ENCODE data around the gene BSG. TPM values are rescaled to one million over a fixed set of nuclear protein-coding genes. Genes with fewer than 3 reads are reported as not detected.

Gene BSG
- total and polyA plus RNA-seq, 9 of the 15 experiments (the other 6 are each of a cell fraction or from before 2014, with no cell fraction given) = 4.6 to 495 (median 187) TPM

Other genes starting within 250 kb of the BSG start
Only the 7 nearest of the 17 such genes appear.
- gene MADCAM1, start 76.1 kb upstream of the BSG start, total RNA-seq (2014; rRNA removed) = 0.09 and 0.20 TPM in 2 replicates
- not detected in 2 replicates for gene MADCAM1, start 76.1 kb upstream of the BSG start, total RNA-seq (2014; rRNA removed; fragmentation: Illumina TruSeq; extraction: Trizol)
- gene MADCAM1, start 76.1 kb upstream of the BSG start, total RNA-seq (2015; rRNA removed; fragmentation: Illumina TruSeq; extraction: Trizol) = not detected in 2 replicates
- 0.09 TPM in 1 of 2 replicates, not detected in the other for gene MADCAM1, start 76.1 kb upstream of the BSG start, total RNA-seq (2021)
- 0.05 TPM in 1 of 2 replicates, not detected in the other for gene MADCAM1, start 76.1 kb upstream of the BSG start, polyA plus RNA-seq (2011; rRNA removed)
- not detected in 2 replicates for gene MADCAM1, start 76.1 kb upstream of the BSG start, polyA plus RNA-seq (2014; fragmentation: Illumina TruSeq; extraction: Trizol)
- gene MADCAM1, start 76.1 kb upstream of the BSG start, polyA plus RNA-seq (2014; fragmentation: Nextera tagmentation; extraction: Ambion mirVana) = not detected
- gene MADCAM1, start 76.1 kb upstream of the BSG start, polyA plus RNA-seq (2014; rRNA removed) = 0.12 and 0.36 TPM in 2 replicates
- 22.6 and 31.6 TPM in 2 replicates for gene TPGS1, start 65.1 kb upstream of the BSG start, total RNA-seq (2014; rRNA removed)
- gene TPGS1, start 65.1 kb upstream of the BSG start, total RNA-seq (2014; rRNA removed; fragmentation: Illumina TruSeq; extraction: Trizol) = 0.32 and 0.47 TPM in 2 replicates
- gene TPGS1, start 65.1 kb upstream of the BSG start, total RNA-seq (2015; rRNA removed; fragmentation: Illumina TruSeq; extraction: Trizol) = 1.2 and 2.3 TPM in 2 replicates
- 13.0 and 15.5 TPM in 2 replicates for gene TPGS1, start 65.1 kb upstream of the BSG start, total RNA-seq (2021)
- 0.93 and 1.2 TPM in 2 replicates for gene TPGS1, start 65.1 kb upstream of the BSG start, polyA plus RNA-seq (2011; rRNA removed)
- gene TPGS1, start 65.1 kb upstream of the BSG start, polyA plus RNA-seq (2014; fragmentation: Illumina TruSeq; extraction: Trizol) = 0.30 and 0.33 TPM in 2 replicates
- gene TPGS1, start 65.1 kb upstream of the BSG start, polyA plus RNA-seq (2014; fragmentation: Nextera tagmentation; extraction: Ambion mirVana) = not detected
- gene TPGS1, start 65.1 kb upstream of the BSG start, polyA plus RNA-seq (2014; rRNA removed) = 12.2 and 15.0 TPM in 2 replicates
- gene CDC34, start 40.8 kb upstream of the BSG start, total RNA-seq (2014; rRNA removed) = 203 and 207 TPM in 2 replicates
- gene CDC34, start 40.8 kb upstream of the BSG start, total RNA-seq (2014; rRNA removed; fragmentation: Illumina TruSeq; extraction: Trizol) = 33.0 and 36.2 TPM in 2 replicates
- 65.5 and 75.7 TPM in 2 replicates for gene CDC34, start 40.8 kb upstream of the BSG start, total RNA-seq (2015; rRNA removed; fragmentation: Illumina TruSeq; extraction: Trizol)
- gene CDC34, start 40.8 kb upstream of the BSG start, total RNA-seq (2021) = 125 and 130 TPM in 2 replicates
- 82.7 and 103 TPM in 2 replicates for gene CDC34, start 40.8 kb upstream of the BSG start, polyA plus RNA-seq (2011; rRNA removed)
- 55.7 and 88.4 TPM in 2 replicates for gene CDC34, start 40.8 kb upstream of the BSG start, polyA plus RNA-seq (2014; fragmentation: Illumina TruSeq; extraction: Trizol)
- gene CDC34, start 40.8 kb upstream of the BSG start, polyA plus RNA-seq (2014; fragmentation: Nextera tagmentation; extraction: Ambion mirVana) = 1 to 10 TPM in 1 of 2 experiments, under 1 TPM in 1; 0.80 to 1.0 TPM
- 125 and 142 TPM in 2 replicates for gene CDC34, start 40.8 kb upstream of the BSG start, polyA plus RNA-seq (2014; rRNA removed)
- 2.3 and 2.6 TPM in 2 replicates for gene GZMM, start 28.5 kb upstream of the BSG start, total RNA-seq (2014; rRNA removed)
- not detected in 2 replicates for gene GZMM, start 28.5 kb upstream of the BSG start, total RNA-seq (2014; rRNA removed; fragmentation: Illumina TruSeq; extraction: Trizol)
- gene GZMM, start 28.5 kb upstream of the BSG start, total RNA-seq (2015; rRNA removed; fragmentation: Illumina TruSeq; extraction: Trizol) = 0.62 and 1.1 TPM in 2 replicates
- 0.72 and 1.8 TPM in 2 replicates for gene GZMM, start 28.5 kb upstream of the BSG start, total RNA-seq (2021)
- 0.70 and 0.97 TPM in 2 replicates for gene GZMM, start 28.5 kb upstream of the BSG start, polyA plus RNA-seq (2011; rRNA removed)
- 0.61 TPM in 1 of 2 replicates, not detected in the other for gene GZMM, start 28.5 kb upstream of the BSG start, polyA plus RNA-seq (2014; fragmentation: Illumina TruSeq; extraction: Trizol)
- gene GZMM, start 28.5 kb upstream of the BSG start, polyA plus RNA-seq (2014; fragmentation: Nextera tagmentation; extraction: Ambion mirVana) = under 1 TPM; 0.08 to 0.27 TPM
- gene GZMM, start 28.5 kb upstream of the BSG start, polyA plus RNA-seq (2014; rRNA removed) = 1.8 and 2.2 TPM in 2 replicates
- 0.82 and 1.3 TPM in 2 replicates for gene HCN2, start 17.3 kb downstream of the BSG start, total RNA-seq (2014; rRNA removed)
- gene HCN2, start 17.3 kb downstream of the BSG start, total RNA-seq (2014; rRNA removed; fragmentation: Illumina TruSeq; extraction: Trizol) = 0.29 and 0.40 TPM in 2 replicates
- 0.29 and 0.30 TPM in 2 replicates for gene HCN2, start 17.3 kb downstream of the BSG start, total RNA-seq (2015; rRNA removed; fragmentation: Illumina TruSeq; extraction: Trizol)
- gene HCN2, start 17.3 kb downstream of the BSG start, total RNA-seq (2021) = 3.9 and 4.2 TPM in 2 replicates
- gene HCN2, start 17.3 kb downstream of the BSG start, polyA plus RNA-seq (2011; rRNA removed) = 0.64 and 0.76 TPM in 2 replicates
- gene HCN2, start 17.3 kb downstream of the BSG start, polyA plus RNA-seq (2014; fragmentation: Illumina TruSeq; extraction: Trizol) = 0.91 and 1.9 TPM in 2 replicates
- gene HCN2, start 17.3 kb downstream of the BSG start, polyA plus RNA-seq (2014; fragmentation: Nextera tagmentation; extraction: Ambion mirVana) = not detected
- 0.86 and 1.2 TPM in 2 replicates for gene HCN2, start 17.3 kb downstream of the BSG start, polyA plus RNA-seq (2014; rRNA removed)
- gene POLRMT, start 60.9 kb downstream of the BSG start, total RNA-seq (2014; rRNA removed) = 82.8 and 96.5 TPM in 2 replicates
- gene POLRMT, start 60.9 kb downstream of the BSG start, total RNA-seq (2014; rRNA removed; fragmentation: Illumina TruSeq; extraction: Trizol) = 33.4 and 49.3 TPM in 2 replicates
- 61.9 and 68.0 TPM in 2 replicates for gene POLRMT, start 60.9 kb downstream of the BSG start, total RNA-seq (2015; rRNA removed; fragmentation: Illumina TruSeq; extraction: Trizol)
- gene POLRMT, start 60.9 kb downstream of the BSG start, total RNA-seq (2021) = 134 and 144 TPM in 2 replicates
- gene POLRMT, start 60.9 kb downstream of the BSG start, polyA plus RNA-seq (2011; rRNA removed) = 60.8 and 111 TPM in 2 replicates
- 71.8 and 99.5 TPM in 2 replicates for gene POLRMT, start 60.9 kb downstream of the BSG start, polyA plus RNA-seq (2014; fragmentation: Illumina TruSeq; extraction: Trizol)
- 10 to 100 TPM; 30.3 to 34.0 TPM for gene POLRMT, start 60.9 kb downstream of the BSG start, polyA plus RNA-seq (2014; fragmentation: Nextera tagmentation; extraction: Ambion mirVana)
- 67.5 and 88.4 TPM in 2 replicates for gene POLRMT, start 60.9 kb downstream of the BSG start, polyA plus RNA-seq (2014; rRNA removed)
- 0.49 and 1.7 TPM in 2 replicates for gene FGF22, start 67.3 kb downstream of the BSG start, total RNA-seq (2014; rRNA removed)
- gene FGF22, start 67.3 kb downstream of the BSG start, total RNA-seq (2014; rRNA removed; fragmentation: Illumina TruSeq; extraction: Trizol) = not detected in 2 replicates
- gene FGF22, start 67.3 kb downstream of the BSG start, total RNA-seq (2015; rRNA removed; fragmentation: Illumina TruSeq; extraction: Trizol) = 0.25 TPM in 1 of 2 replicates, not detected in the other
- gene FGF22, start 67.3 kb downstream of the BSG start, total RNA-seq (2021) = 0.58 and 0.86 TPM in 2 replicates
- 0.14 and 0.24 TPM in 2 replicates for gene FGF22, start 67.3 kb downstream of the BSG start, polyA plus RNA-seq (2011; rRNA removed)
- gene FGF22, start 67.3 kb downstream of the BSG start, polyA plus RNA-seq (2014; fragmentation: Illumina TruSeq; extraction: Trizol) = 0.14 TPM in 1 of 2 replicates, not detected in the other
- gene FGF22, start 67.3 kb downstream of the BSG start, polyA plus RNA-seq (2014; fragmentation: Nextera tagmentation; extraction: Ambion mirVana) = not detected
- 1.6 and 2.2 TPM in 2 replicates for gene FGF22, start 67.3 kb downstream of the BSG start, polyA plus RNA-seq (2014; rRNA removed)